HepG2 (cell line): ENCODE results near the gene CCDC88B. TPM values are rescaled to one million over a fixed set of nuclear protein-coding genes. Genes with fewer than 3 reads are reported as not detected.

Experiments used
- ATAC-seq: fragments of 200-7000 bp; cut with Tn5 transposase; 3 replicates; pipeline ENCODE4 v1.9.1; 2020; ENCODE audit warnings: mild to moderate bottlenecking, moderate library complexity
- BruUV-seq: library from RNA; stranded (reverse); fragments of 400-500 nt; replicated peaks from 2 replicates; lab custom pipeline; 2021; lab: Mats Ljungman, UMichigan
- CTCF ChIA-PET: fragments of 300-600 bp; formaldehyde crosslinking; extraction: SDS; loops from one replicate; lab custom pipeline; 2021; ENCODE audit warnings: low total read pairs, inconsistent platforms, low intra/inter-chr PET ratio; lab: Yijun Ruan, JAX
- POLR2A ChIA-PET: fragments of 350-600 bp; sonication (Branson Sonifier 250); formaldehyde crosslinking; loops from one replicate; lab custom pipeline; 2020; ENCODE audit warnings: antibody characterized with exemption, inconsistent platforms; lab: Yijun Ruan, JAX
- DNase-seq: peaks from one replicate; pipeline ENCODE4 v3.0.0-alpha.2; 2015; ENCODE audit warnings: low spot score
- FAIRE-seq: peaks from 3 replicates; lab custom pipeline; 2011; peaks lifted over from hg19 to GRCh38; lab: Jason Lieb, UNC
- H2AFZ ChIP-seq: one replicate; pipeline ENCODE4 v1.6.1; 2011; ENCODE audit warnings: low read length, inconsistent platforms
- H3K27ac ChIP-seq: fragments of 300-600 bp; 3 replicates; pipeline ENCODE4 v1.8.0; 2011; ENCODE audit warnings: mixed run types, mild to moderate bottlenecking, mixed read lengths, low read length, inconsistent platforms; ENCODE audit not compliant: insufficient read depth; ENCODE audit errors: extremely low read length
- H3K27me3 ChIP-seq, 2 experiments: fragments of 200-600 bp in 1 of 2; 2 replicates in 1 of 2; 3 replicates in 1 of 2; pipeline versions ENCODE4 v1.6.0 to v1.8.0; 2011; ENCODE audit warnings: low read length in 2 of 2, mild to moderate bottlenecking in 2 of 2, moderate library complexity in 2 of 2, inconsistent platforms in 1 of 2; ENCODE audit not compliant: insufficient read depth in 2 of 2, control insufficient read depth in 1 of 2
- H3K36me3 ChIP-seq, 2 experiments: fragments of 200-600 bp in 1 of 2; replicated peaks in 1 of 2; 2 replicates in 1 of 2; 3 replicates in 1 of 2; pipeline versions ENCODE4 v1.5.1 to v1.8.0; 2011; ENCODE audit warnings: low read length in 2 of 2, inconsistent platforms in 1 of 2; ENCODE audit not compliant: insufficient read depth in 2 of 2, control insufficient read depth in 1 of 2
- H3K4me1 ChIP-seq: 2 replicates; pipeline ENCODE4 v1.5.1; 2012; ENCODE audit warnings: low read length, inconsistent platforms; ENCODE audit not compliant: insufficient read depth
- H3K4me2 ChIP-seq: 2 replicates; pipeline ENCODE4 v1.6.0; 2011; ENCODE audit warnings: low read depth, low read length, inconsistent platforms
- H3K4me3 ChIP-seq, 3 experiments: fragments of 200-600 bp in 1 of 3; sonication (generic), shearing (Covaris generic) in 1 of 3; replicated peaks in 1 of 3; 2 replicates each; pipeline ENCODE4 v1.5.1; 2011 to 2016; ENCODE audit warnings: low read length in 3 of 3, inconsistent platforms in 2 of 3, low read depth in 2 of 3, mild to moderate bottlenecking in 2 of 3, control low read depth in 1 of 3, mixed read lengths in 1 of 3; ENCODE audit not compliant: insufficient read depth in 1 of 3
- H3K79me2 ChIP-seq: one replicate; pipeline ENCODE4 v1.6.1; 2011; ENCODE audit warnings: low read length, inconsistent platforms; ENCODE audit not compliant: insufficient read depth
- H3K9ac ChIP-seq: 2 replicates; pipeline ENCODE4 v1.6.0; 2011; ENCODE audit warnings: mild to moderate bottlenecking, low read depth, low read length, inconsistent platforms; ENCODE audit not compliant: insufficient read depth
- H3K9me3 ChIP-seq: 2 replicates; pipeline ENCODE4 v1.5.1; 2012; ENCODE audit warnings: mild to moderate bottlenecking, low read length
- H4K20me1 ChIP-seq: 2 replicates; pipeline ENCODE4 v1.6.0; 2011; ENCODE audit warnings: inconsistent platforms, mild to moderate bottlenecking, low read length, moderate library complexity; ENCODE audit not compliant: insufficient read depth
- JUN ChIP-seq: sonication (generic); formaldehyde crosslinking; IDR thresholded peaks from 2 replicates; pipeline ENCODE4 v1.4.0; 2020; ENCODE audit warnings: mild to moderate bottlenecking, missing genetic modification reagents
- MNT ChIP-seq: fragments of 450-650 bp; IDR thresholded peaks from 2 replicates; pipeline ENCODE4 v1.6.1; 2016
- SCMH1 ChIP-seq: sonication (generic); formaldehyde crosslinking; IDR thresholded peaks from 2 replicates; pipeline ENCODE4 v1.9.0; 2021; ENCODE audit warnings: missing genetic modification reagents, mild to moderate bottlenecking, borderline replicate concordance
- WGBS: methylation state at CpG from one replicate; pipeline ENCODE4 v1.1.6; 2017; ENCODE audit warnings: low lambda C conversion rate; 5-methylcytosine and 5-hydroxymethylcytosine counted together
- in situ Hi-C: cut with HindIII; loops from 2 replicates; pipeline ENCODE4 v1.10.0; 2017; ENCODE audit warnings: low pct_unique_long_range_greater_than_20kb; ENCODE audit not compliant: extremely low pct_ligation_motif_present
- intact Hi-C: fragments of 100-400 bp; cut with micrococcal nuclease; formaldehyde crosslinking; loops from one replicate; pipeline ENCODE4 v1.10.0; 2022; ENCODE audit not compliant: unreplicated experiment
- microRNA counts: library from miRNA; unstranded; fragments of <30 nt; microRNA quantifications from one replicate; lab custom pipeline; 2015
- microRNA-seq: library from miRNA; unstranded; fragments of <30 nt; microRNA quantifications from one replicate; pipeline ENCODE4, GENCODE V29; 2020
- polyA plus RNA-seq, 8 experiments: library from polyadenylated mRNA; depleted of rRNA in 3 of 8; stranded (reverse) in 7 of 8; unstranded in 1 of 8; fragments of >200 nt; fragmentation: Illumina TruSeq in 4 of 8; extraction: Trizol in 4 of 8; gene quantifications; 2 replicates each; pipeline versions ENCODE4 v1.2.1 to v1.2.3, GENCODE V29; 2011 to 2016; ENCODE audit warnings: low read depth in 4 of 8, missing spikeins in 1 of 8, mixed read lengths in 1 of 8; ENCODE audit not compliant: insufficient read depth in 1 of 8
- small RNA-seq, 3 experiments: library from RNA; depleted of rRNA; stranded (forward); fragments of <200 nt; gene quantifications; one replicate each; pipeline ENCODE3, GENCODE V24; 2012; ENCODE audit warnings: low read depth in 2 of 3, low replicate concordance in 1 of 3; ENCODE audit not compliant: insufficient read length in 3 of 3, insufficient read depth in 2 of 3
- total RNA-seq, 5 experiments: library from RNA; depleted of rRNA; stranded (reverse); fragments of >200 nt; fragmentation: Illumina TruSeq; extraction: Trizol; gene quantifications; 2 replicates each; pipeline ENCODE4 v1.2.3, GENCODE V29; 2016; ENCODE audit warnings: low read depth in 1 of 5

CCDC88B gene
- total and polyA plus RNA-seq, 2 of the 13 experiments (the other 11 are each of a cell fraction or from before 2014, with no cell fraction given) = 3.6 to 4.8 TPM

GRCh38 chr11:64406221-64406946 is 66.4 kb downstream of the CCDC88B start:
- in situ Hi-C loops = no loop called here
- POLR2A ChIA-PET = no interaction called here
- no peak overlapping the region for H3K4me3 ChIP-seq
- TF ChIP-seq JUN (CRISPR knock-in tag) (no peak), SCMH1 (no peak), MNT (peak; percentile 41; the same call in 1 of the 2 replicates)
- TF ChIP-seq, all 625 proteins: peak for 1
- WGBS = 3% methylated on average over 5 of the region's 10 CpGs
- no peak overlapping the region for H3K27ac ChIP-seq
- ATAC-seq (no peak), DNase-seq (no peak), FAIRE-seq (no peak)
- H2AFZ ChIP-seq = no peak overlapping the region
- H3K4me1 ChIP-seq = no peaks in the 10 kb centered on the region
- no peaks in the 10 kb centered on the region for H3K79me2 ChIP-seq
- no TSS peak for BruUV-seq
- H3K36me3 ChIP-seq = no peaks in the 10 kb centered on the region
- CTCF ChIA-PET = no interaction called here
- no peaks in the 10 kb centered on the region for H3K9me3 ChIP-seq
- H4K20me1 ChIP-seq = no peaks in the 10 kb centered on the region
- no peak overlapping the region for H3K9ac ChIP-seq
- H3K27me3 ChIP-seq = peaks cover 9 to 45% of the 10 kb centered on the region in 2 experiments
- H3K4me2 ChIP-seq = no peak overlapping the region
- intact Hi-C loops = no loop called here

MicroRNAs encoded within 50 kb of the gene (microRNA counts, 767-probe panel; counts per million panel counts)
- not detected for microRNA hsa-miR-1237 (lab: Ali Mortazavi, UCI)

Small RNAs within 50 kb of the gene (microRNA-seq; reads per million reads assigned to microRNA genes)
- gene MIR1237 (2.0 reads per million, percentile 9 among the genes with 10 or more reads in this experiment), gene MIR7155 (not detected)

Small RNAs within 50 kb of the gene (small RNA-seq; reads per million reads assigned to genes)
- 0 to 2.9 (median 0.98) reads per million in 3 experiments for gene MIR1237
- 0 reads per million in 3 experiments for gene MIR7155
- gene RF00019 = 0 reads per million in 3 experiments

Other genes with a start within 250 kb of the CCDC88B start
- 34.5 and 39.6 TPM in 2 replicates for gene MACROD1, start 174.1 kb upstream of the CCDC88B start, total RNA-seq (2016; rRNA removed; fragmentation: Illumina TruSeq; extraction: Trizol)
- 23.1 and 33.3 TPM in 2 replicates for gene MACROD1, start 174.1 kb upstream of the CCDC88B start, polyA plus RNA-seq (2011; rRNA removed)
- gene STIP1, start 154.0 kb upstream of the CCDC88B start, total RNA-seq (2016; rRNA removed; fragmentation: Illumina TruSeq; extraction: Trizol) = 217 and 245 TPM in 2 replicates
- 81.1 and 83.3 TPM in 2 replicates for gene STIP1, start 154.0 kb upstream of the CCDC88B start, polyA plus RNA-seq (2011; rRNA removed)
- not detected in 2 replicates for gene FERMT3, start 133.5 kb upstream of the CCDC88B start, total RNA-seq (2016; rRNA removed; fragmentation: Illumina TruSeq; extraction: Trizol)
- 0.16 and 0.29 TPM in 2 replicates for gene FERMT3, start 133.5 kb upstream of the CCDC88B start, polyA plus RNA-seq (2011; rRNA removed)
- gene TRPT1, start 114.0 kb upstream of the CCDC88B start, total RNA-seq (2016; rRNA removed; fragmentation: Illumina TruSeq; extraction: Trizol) = 21.0 and 24.8 TPM in 2 replicates
- gene TRPT1, start 114.0 kb upstream of the CCDC88B start, polyA plus RNA-seq (2011; rRNA removed) = 40.7 and 45.1 TPM in 2 replicates
- gene NUDT22, start 113.9 kb upstream of the CCDC88B start, total RNA-seq (2016; rRNA removed; fragmentation: Illumina TruSeq; extraction: Trizol) = 38.5 and 39.8 TPM in 2 replicates
- gene NUDT22, start 113.9 kb upstream of the CCDC88B start, polyA plus RNA-seq (2011; rRNA removed) = 33.5 and 38.6 TPM in 2 replicates
- gene DNAJC4, start 109.7 kb upstream of the CCDC88B start, total RNA-seq (2016; rRNA removed; fragmentation: Illumina TruSeq; extraction: Trizol) = 7.1 and 10.3 TPM in 2 replicates
- 60.8 and 70.9 TPM in 2 replicates for gene DNAJC4, start 109.7 kb upstream of the CCDC88B start, polyA plus RNA-seq (2011; rRNA removed)
- gene VEGFB, start 105.6 kb upstream of the CCDC88B start, total RNA-seq (2016; rRNA removed; fragmentation: Illumina TruSeq; extraction: Trizol) = 10.1 and 11.3 TPM in 2 replicates
- gene VEGFB, start 105.6 kb upstream of the CCDC88B start, polyA plus RNA-seq (2011; rRNA removed) = 9.0 and 10.8 TPM in 2 replicates
- gene FKBP2, start 99.1 kb upstream of the CCDC88B start, total RNA-seq (2016; rRNA removed; fragmentation: Illumina TruSeq; extraction: Trizol) = 29.4 and 53.3 TPM in 2 replicates
- 30.1 and 36.0 TPM in 2 replicates for gene FKBP2, start 99.1 kb upstream of the CCDC88B start, polyA plus RNA-seq (2011; rRNA removed)
- gene PPP1R14B, start 93.3 kb upstream of the CCDC88B start, total RNA-seq (2016; rRNA removed; fragmentation: Illumina TruSeq; extraction: Trizol) = 120 and 148 TPM in 2 replicates
- gene PPP1R14B, start 93.3 kb upstream of the CCDC88B start, polyA plus RNA-seq (2011; rRNA removed) = 110 and 111 TPM in 2 replicates
- gene PLCB3, start 88.7 kb upstream of the CCDC88B start, total RNA-seq (2016; rRNA removed; fragmentation: Illumina TruSeq; extraction: Trizol) = 11.0 and 13.8 TPM in 2 replicates
- 7.5 and 9.0 TPM in 2 replicates for gene PLCB3, start 88.7 kb upstream of the CCDC88B start, polyA plus RNA-seq (2011; rRNA removed)
- 28.5 and 33.0 TPM in 2 replicates for gene BAD, start 55.5 kb upstream of the CCDC88B start, total RNA-seq (2016; rRNA removed; fragmentation: Illumina TruSeq; extraction: Trizol)
- gene BAD, start 55.5 kb upstream of the CCDC88B start, polyA plus RNA-seq (2011; rRNA removed) = 17.9 and 21.2 TPM in 2 replicates
- gene GPR137, start 54.4 kb upstream of the CCDC88B start, total RNA-seq (2016; rRNA removed; fragmentation: Illumina TruSeq; extraction: Trizol) = 10.3 and 13.2 TPM in 2 replicates
- 8.5 and 10.4 TPM in 2 replicates for gene GPR137, start 54.4 kb upstream of the CCDC88B start, polyA plus RNA-seq (2011; rRNA removed)
- not detected in 2 replicates for gene KCNK4, start 48.9 kb upstream of the CCDC88B start, total RNA-seq (2016; rRNA removed; fragmentation: Illumina TruSeq; extraction: Trizol)
- not detected in 2 replicates for gene KCNK4, start 48.9 kb upstream of the CCDC88B start, polyA plus RNA-seq (2011; rRNA removed)
- 0.22 and 0.73 TPM in 2 replicates for gene CATSPERZ, start 39.8 kb upstream of the CCDC88B start, total RNA-seq (2016; rRNA removed; fragmentation: Illumina TruSeq; extraction: Trizol)
- 0.16 and 0.48 TPM in 2 replicates for gene CATSPERZ, start 39.8 kb upstream of the CCDC88B start, polyA plus RNA-seq (2011; rRNA removed)
- gene ESRRA, start 34.7 kb upstream of the CCDC88B start, total RNA-seq (2016; rRNA removed; fragmentation: Illumina TruSeq; extraction: Trizol) = 28.3 and 36.3 TPM in 2 replicates
- 18.1 and 24.3 TPM in 2 replicates for gene ESRRA, start 34.7 kb upstream of the CCDC88B start, polyA plus RNA-seq (2011; rRNA removed)
- gene TRMT112, start 22.6 kb upstream of the CCDC88B start, total RNA-seq (2016; rRNA removed; fragmentation: Illumina TruSeq; extraction: Trizol) = 409 and 492 TPM in 2 replicates
- 151 and 186 TPM in 2 replicates for gene TRMT112, start 22.6 kb upstream of the CCDC88B start, polyA plus RNA-seq (2011; rRNA removed)
- 215 and 266 TPM in 2 replicates for gene PRDX5, start 22.1 kb upstream of the CCDC88B start, total RNA-seq (2016; rRNA removed; fragmentation: Illumina TruSeq; extraction: Trizol)
- 288 and 311 TPM in 2 replicates for gene PRDX5, start 22.1 kb upstream of the CCDC88B start, polyA plus RNA-seq (2011; rRNA removed)
- gene RPS6KA4, start 19.0 kb downstream of the CCDC88B start, total RNA-seq (2016; rRNA removed; fragmentation: Illumina TruSeq; extraction: Trizol) = 8.9 and 14.2 TPM in 2 replicates
- 8.9 and 12.2 TPM in 2 replicates for gene RPS6KA4, start 19.0 kb downstream of the CCDC88B start, polyA plus RNA-seq (2011; rRNA removed)
- gene SLC22A11, start 215.7 kb downstream of the CCDC88B start, total RNA-seq (2016; rRNA removed; fragmentation: Illumina TruSeq; extraction: Trizol) = 0.10 and 0.51 TPM in 2 replicates
- gene SLC22A11, start 215.7 kb downstream of the CCDC88B start, polyA plus RNA-seq (2011; rRNA removed) = 1.1 and 1.9 TPM in 2 replicates